HG03442 (cell line): ENCODE measurements around the gene PLBD2.
A peak's percentile ranks its signal among the peaks of the same experiment; 100 is the strongest.

ENCODE experiments used
- ATAC-seq: cut with Tn5 transposase; IDR thresholded peaks from one replicate; pipeline ENCODE4 v1.9.1; 2021; ENCODE audit warnings: mild to moderate bottlenecking, moderate library complexity; ENCODE audit not compliant: unreplicated experiment

The PLBD2 gene, protein sequence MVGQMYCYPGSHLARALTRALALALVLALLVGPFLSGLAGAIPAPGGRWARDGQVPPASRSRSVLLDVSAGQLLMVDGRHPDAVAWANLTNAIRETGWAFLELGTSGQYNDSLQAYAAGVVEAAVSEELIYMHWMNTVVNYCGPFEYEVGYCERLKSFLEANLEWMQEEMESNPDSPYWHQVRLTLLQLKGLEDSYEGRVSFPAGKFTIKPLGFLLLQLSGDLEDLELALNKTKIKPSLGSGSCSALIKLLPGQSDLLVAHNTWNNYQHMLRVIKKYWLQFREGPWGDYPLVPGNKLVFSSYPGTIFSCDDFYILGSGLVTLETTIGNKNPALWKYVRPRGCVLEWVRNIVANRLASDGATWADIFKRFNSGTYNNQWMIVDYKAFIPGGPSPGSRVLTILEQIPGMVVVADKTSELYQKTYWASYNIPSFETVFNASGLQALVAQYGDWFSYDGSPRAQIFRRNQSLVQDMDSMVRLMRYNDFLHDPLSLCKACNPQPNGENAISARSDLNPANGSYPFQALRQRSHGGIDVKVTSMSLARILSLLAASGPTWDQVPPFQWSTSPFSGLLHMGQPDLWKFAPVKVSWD

DNA sequence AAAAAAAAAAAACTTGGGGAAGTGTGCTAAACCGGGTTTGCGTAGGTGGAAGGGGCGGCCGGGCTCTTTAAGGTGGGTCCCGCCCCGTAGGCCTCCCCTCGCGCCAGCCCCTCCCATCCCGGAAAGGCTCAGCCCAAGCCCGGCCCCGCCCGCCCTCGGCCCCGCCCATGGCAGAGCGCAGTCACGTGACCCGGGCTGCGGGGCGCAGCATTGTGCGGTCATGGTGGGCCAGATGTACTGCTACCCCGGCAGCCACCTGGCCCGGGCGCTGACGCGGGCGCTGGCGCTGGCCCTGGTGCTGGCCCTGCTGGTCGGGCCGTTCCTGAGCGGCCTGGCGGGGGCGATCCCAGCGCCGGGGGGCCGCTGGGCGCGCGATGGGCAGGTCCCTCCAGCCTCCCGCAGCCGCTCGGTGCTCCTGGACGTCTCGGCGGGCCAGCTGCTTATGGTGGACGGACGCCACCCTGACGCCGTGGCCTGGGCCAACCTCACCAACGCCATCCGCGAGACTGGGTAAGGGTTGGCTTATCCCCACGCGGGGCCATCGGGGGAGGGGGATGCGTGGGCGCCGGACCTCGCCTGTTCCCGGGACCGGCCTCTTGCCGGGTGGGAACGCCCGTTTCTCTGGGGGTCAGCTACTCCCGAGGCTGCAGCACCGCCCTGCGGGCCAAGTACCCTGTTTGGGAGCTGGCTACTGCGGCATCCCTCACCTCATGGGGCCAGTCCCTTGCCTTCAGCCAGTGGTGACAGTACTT is at the start of gene PLBD2:
TSS of gene PLBD2 (plus strand) at position 207 of the 752 bp plus-strand sequence. CDS start at position 221, 14 bp downstream.
- ATAC-seq: peak; percentile 92

DNA sequence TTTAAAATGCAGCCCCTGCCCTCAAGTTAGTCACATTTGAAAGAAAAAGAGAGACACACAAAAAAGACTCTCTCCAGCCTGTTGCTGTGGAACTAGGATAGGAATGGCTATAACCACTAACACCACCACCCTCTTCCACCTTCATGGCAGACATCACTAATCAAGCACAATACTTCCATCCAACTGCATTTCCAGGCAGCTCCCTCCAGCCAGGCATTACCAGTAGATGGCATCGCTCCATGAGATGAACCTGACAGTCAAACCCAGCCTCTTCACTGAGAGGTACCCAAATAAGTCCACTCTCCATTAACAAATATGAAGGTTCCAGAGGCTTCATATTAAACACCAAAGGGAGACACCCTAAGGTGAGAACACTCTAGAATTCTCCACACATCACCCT is 47.9 kb upstream of the PLBD2 start:
- ATAC-seq: no peak

DNA sequence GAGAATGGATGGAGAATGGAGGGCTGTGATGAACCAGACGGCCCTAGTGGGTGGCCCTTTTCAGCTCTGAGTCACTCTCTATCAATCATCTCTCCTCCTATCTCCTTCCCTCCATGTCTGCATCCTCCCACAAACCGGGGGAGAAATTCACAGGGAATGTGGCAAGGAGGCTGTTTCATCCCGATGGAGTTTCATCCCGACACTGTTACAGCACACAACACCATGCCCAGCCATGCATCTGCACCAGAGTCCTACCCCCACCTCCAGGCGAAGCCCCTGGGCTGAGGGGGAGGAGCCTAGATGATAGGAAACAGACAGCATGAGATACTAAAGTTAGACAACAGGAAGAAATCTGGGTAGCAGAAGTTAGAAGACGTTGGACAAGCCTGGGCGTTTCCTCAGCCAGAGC is 44.3 kb upstream of the PLBD2 start:
- ATAC-seq: no peak

DNA sequence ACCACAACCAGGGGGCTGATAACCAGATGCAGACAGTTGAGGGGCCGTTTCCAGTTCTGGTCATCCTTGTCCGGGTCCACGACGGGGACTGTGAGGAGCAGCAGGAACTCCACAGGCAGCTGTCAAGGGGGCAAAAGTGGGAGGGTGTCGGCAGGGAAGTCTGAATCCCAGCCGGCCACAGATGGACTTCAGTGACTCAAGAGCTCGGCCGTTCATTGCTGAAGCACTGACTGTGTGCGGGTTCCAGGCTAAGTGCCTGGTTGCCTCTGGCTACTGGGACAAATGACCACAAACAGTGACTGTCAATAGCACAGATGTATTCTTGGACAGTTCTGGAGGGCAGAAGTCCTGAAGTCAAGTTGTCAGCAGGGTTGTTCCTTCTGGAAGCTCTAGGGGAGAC is 43.0 kb upstream of the PLBD2 start:
- ATAC-seq: no peak

DNA sequence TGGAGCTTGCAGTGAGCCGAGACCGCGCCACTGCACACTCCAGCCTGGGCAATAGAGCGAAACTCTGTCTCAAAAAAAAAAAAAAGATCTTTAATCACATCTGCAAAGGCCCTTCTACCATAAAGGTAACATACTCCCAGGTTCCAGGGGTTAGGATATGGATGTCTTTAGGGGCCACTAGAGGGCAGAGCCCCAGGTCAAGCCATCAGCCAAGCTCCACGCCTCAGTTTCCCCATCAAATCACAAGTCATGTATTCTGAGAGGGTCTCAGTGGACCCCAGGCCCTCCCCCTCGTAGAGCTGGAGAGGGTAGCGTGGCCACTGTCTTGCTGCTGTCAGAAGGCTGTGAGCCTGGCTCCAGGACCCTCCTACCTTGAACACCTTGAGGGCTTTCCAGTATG is 42.2 kb upstream of the PLBD2 start:
- ATAC-seq: no peak

DNA sequence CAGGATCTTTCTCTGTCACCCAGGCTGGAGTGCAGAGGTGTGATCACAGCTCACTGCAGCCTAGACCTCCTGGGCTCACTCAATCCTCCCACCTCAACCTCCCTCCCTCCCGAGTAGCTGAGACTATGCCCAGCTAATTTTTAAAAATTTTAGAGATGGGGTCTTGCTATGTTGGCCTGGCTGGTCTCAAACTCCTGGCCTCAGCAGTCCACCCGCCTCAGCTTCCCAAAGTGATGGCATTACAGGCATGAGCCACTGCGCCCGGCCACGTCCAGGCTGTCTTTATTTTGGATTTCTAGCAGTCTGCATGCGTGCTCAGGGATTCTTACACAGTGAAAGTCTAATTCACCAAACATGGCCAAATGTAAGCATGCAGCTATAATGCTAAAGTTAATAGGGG is 41.3 kb upstream of the PLBD2 start:
- ATAC-seq: no peak

DNA sequence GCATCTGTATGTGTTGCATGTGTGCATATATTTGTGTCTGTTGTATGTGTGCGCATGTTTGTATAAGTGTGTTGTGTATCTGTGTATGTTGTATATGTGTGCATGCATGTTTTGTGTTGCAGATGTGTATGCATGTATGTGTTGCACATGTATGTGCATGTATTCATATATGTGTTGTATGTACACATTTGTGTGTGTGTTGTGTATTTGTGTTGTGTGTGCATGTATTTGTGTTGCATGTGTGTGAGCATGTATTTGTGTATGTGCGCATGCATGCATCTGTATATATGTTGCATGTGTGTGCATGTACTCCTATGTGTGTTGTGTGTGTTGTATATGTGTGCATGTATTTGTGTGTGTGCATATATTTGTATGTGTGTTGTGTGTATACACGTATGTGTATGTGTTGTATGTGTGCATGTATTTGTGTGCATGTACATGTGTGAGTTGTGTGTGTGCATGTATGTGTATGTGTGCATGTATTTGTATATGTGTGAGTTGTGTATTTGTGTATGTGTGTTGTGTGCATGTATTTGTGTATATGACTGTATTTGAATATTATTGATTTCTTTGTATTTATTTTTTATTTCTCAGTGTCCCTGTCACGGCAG is 40.2 kb upstream of the PLBD2 start:
- ATAC-seq: no peak

DNA sequence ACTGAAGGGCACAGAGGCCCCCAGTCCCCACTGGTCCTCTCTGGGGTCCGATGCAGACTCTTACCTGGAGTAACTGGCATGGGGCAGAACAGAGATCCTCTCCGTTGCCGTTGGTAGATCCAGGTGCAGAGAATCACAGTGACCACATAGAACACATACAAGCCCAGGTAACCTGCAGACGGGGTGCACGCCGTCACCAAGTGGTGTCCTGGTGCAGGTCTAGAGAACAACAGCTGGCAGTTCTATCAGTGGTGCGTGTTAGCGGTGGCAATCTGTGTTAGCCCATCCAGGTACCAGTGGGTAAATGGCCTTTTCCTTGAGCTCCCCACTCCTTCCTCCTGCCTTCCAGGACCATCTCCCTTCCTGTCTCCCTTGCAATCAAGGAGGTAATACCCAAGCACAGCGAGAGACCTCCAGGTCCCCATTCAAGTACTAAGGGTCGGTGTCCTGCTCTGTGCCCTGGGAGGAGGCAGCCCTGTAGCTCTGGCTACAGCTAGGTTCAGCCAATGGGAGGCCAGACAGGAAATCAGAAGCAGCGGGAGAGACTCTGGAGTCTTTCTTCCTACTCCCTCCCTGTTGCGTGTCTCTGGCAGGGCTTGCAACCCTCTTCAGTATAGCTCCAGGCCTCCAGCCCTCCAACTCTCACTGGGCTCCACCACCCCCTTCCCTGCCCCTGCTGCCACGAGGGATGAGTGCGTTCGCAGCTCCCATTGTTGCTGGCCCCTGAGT is 39.3 kb upstream of the PLBD2 start:
- no peak for ATAC-seq

DNA sequence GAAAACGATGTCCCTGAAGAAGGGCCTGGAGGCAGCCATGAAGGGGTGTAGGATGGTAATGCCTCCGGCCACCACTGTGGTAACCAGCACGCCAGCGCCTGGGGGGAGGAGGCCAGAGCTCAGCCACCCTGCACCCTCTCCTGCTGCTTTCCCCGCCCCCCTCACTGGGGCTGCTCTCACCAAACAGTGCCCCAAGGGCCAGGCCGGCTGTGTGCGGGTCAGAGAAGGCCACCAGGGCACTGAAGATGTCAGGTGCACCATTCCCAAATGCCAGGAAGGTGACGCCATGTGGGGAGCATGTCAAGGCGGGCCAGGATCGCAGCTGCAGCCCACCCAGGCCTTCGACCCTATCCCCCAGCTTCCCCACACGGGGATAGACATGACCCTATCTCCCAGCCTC is 38.0 kb upstream of the PLBD2 start:
- no peak for ATAC-seq

DNA sequence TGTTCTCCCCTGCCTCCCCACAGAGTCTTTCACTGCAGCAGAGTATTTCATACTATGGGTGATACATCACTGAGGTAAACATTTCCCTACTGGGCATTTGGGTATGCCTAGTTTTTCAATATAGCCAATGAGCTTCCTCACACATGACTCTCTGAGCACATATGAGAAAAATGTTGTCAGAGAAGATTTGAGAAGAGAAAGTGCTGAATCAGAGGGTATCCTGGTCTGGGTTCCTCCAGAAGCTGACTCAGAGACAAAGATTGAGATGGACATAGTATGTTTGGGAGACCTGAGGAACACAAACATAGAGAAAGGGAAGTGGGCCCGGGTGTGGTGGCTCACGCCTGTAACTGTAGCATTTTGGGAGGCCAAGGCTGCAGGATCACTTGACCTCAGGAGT is 36.0 kb upstream of the PLBD2 start:
- ATAC-seq: no peak

DNA sequence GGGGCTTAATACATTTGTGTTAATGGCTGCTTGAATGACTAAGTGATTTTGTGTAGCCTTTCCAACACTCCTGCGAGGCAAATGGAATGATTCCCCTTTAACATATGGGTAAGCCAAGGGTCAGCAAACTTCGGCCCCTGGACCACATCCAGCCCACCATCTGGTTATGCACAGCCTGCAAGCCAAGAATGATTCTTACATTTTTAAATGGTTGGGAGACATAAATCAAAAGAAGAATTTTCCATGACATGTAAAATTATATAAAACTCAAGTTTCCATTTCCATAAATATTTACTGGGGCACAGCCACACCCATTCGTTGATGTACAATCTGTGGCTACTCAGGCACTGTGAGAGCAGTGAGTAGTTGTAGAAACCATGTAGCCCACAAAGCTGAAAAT is 32.5 kb upstream of the PLBD2 start:
- no peak for ATAC-seq

DNA sequence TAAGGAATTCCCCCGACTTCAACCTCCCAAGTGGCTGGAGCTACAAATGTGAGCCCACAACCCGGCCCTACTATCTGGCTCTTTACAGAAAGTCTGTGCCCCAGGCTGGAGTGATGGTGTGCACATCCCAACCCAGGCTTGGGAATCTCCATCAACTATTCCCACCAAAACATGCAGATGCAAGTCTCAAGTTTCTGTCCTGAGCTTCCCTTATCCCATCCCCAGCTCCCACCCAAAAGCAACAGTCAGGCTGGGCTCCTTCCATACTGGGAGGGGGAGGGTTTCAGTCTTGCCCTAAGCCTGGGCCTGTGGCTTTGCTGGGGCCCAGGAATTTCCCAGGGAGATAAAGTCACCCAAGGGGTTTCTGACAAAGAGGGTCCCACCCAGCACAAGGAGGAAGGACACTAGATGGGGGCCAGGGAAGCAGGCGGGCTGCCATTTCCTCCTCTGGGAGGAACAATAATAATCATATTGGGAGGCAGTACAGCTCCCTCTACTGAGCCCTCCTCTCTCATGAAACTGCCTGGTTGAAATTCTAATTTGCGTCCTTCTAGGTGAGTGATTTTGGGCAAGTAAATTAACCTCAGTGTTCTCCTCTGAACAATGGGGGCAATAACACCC is 31.5 kb upstream of the PLBD2 start:
- no peak for ATAC-seq

DNA sequence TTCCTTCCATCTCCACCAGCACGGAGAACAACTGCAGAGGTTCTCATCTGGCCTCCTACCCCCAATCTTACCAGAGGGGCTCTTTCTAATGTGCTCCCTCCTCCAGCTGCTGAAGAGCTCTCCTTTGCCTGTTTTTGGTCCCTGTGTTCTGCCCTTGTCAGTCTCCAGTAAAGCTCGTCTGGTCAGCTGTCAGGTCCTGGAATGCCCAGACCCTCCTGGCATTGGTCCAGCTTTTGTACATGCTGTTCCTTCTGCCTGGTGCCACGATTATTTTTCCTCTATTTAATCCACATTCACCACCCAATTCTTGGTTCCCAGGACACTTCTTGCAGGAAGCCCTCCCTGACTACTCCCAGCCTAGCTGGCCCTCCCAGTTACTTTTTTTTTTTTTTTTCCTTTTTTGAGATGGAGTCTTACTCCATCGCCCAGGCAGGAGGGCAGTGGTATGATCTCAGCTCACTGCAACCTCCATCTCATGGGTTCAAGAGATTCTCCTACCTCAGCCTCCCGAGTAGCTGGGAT is 30.0 kb upstream of the PLBD2 start:
- no peak for ATAC-seq

DNA sequence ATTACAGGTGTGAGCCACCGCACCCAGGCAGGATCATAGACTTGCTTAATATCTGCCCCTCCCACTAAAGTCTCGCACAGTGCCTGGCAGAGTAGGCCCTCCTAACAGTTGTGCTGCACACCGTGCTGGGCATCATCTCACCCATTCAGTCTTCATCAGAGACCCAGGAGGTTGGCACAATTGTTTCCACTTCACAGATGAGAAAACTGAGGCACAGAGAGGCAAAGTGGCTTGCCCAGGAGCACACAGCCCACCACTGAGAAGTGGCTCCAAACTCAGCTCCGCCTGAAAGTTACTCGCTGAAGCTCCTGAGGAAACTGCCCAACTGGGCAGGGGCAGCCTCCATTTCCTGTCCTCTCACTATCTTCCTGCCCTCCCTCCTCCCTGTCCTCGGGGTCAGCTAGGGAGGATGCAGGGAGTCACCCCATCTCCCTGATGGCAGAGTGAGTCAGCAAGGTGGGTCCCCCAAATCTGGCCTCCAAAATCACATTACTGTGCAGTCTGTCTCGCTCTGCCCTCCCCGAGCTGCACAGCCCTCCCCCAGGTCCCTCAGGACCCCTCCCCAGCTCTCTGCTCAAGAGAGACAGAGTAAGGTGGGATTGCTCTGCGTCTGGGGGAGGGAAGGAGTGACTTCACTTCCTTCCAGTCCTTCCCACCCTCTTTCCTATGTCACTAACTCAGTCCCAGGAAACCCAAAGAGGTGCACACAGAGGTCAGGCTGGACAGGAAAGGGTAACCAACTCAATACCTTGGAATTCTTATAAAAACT is 29.2 kb upstream of the PLBD2 start:
- ATAC-seq: no peak

DNA sequence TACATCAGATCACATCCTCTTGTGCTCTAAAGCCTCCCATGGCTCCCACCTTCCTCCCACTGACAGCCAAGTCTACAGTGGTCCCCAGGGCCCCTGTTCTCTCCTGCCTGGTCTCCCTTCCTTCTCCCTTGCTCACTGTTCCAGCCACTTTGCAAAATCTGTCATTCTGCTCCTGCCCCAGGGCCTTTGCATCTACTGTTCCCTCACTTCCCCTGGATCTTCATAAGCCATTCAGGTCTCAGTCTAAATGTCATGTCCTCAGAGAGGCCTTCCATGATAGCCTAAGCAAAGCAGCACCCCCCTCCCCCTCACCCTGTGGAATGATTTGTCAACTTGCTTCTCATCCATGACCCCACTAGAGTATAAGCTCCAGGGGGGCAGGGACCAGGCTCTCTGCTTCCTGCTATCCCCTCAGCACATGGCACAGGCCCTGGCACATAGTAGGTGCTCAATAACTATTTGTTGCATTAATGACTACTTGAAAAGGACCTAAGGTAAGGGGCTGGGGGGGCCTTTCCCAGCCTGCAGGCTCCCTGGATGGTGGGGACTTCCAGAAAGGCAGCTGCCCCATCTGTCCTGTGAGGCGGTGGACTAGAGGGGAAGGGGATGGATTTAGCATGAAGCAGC is 28.5 kb upstream of the PLBD2 start:
- no peak for ATAC-seq

DNA sequence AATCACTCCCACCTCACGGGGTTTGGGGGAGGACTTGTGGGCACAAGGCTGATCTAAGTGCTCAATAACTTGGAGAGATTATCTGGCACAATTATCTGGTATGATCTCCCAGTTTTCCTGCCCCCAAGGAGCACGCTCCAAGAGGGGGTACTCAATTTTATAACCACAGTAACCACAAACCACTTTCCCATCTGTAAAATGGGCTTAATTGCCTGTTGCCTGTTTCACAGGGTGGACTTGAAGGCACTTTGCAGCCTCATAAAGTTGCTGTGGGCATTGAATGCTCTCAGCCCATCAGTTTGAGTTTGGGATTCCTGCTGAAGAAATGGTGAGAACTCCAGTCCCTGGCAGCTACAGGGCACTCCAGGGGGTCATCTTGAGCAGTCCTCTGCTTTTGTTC is 27.9 kb upstream of the PLBD2 start:
- ATAC-seq: no peak

DNA sequence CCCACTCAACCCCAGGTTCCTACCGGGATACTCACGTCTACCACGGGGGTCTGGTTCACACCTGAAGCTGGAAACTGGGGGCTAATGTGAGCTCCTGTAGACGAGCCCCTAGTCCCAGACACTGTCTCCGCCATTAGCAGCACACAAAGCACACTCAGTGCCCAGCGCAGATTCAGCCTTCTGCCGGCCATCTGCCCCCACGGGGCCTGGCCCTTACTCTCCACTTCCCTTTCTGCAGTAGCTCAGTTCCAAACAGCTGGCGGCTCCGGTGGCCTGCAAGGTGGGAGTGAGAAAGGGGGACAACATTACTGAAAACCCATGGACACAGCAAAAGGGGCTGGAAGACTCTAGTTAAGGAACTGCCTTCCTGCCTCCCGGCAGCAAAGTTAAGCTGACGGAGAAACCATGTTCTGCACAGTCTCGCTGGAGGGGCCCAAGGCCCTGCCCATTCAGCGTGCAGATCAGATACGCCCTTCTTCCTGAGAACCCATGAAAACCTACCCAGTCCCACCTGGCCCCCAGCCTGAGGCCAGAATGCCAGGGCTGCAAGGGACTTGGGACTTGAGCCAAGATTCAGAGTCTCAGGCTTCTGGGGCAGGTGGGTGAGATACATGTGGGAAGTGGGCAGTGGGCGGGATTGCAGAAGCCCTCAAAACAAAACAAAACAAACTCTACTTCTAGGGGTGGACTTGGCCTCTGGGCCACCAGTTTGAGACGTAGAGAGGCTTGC is 25.5 kb upstream of the PLBD2 start:
- ATAC-seq: no peak

DNA sequence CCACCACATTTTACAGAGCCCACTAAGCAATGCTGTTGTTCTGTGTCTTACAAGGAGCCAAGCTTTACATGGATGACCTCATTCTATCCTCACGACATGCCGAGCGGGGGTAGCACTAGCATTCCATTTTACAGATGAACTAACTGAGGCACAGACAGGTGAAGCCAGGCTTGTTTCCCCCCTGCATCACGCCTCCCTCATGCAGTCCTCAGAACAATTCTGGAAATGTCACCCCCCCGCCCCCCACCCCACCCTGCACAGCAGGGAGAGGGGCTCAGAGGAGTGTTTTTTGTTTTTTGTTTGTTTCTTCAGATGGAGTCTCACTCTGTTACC is 25.0 kb upstream of the PLBD2 start:
- no peak for ATAC-seq
